ENCODE results near the gene CLDN9. TPM values are rescaled to one million over a fixed set of nuclear protein-coding genes. Genes with fewer than 3 reads are reported as not detected.
"Not testable (repeated sequence)": the region's sequence is repeated elsewhere in the genome, so short reads cannot be mapped to it uniquely, and the experiment has no call there.

The CLDN9 gene
- total and polyA plus RNA-seq, 12 donors: 0.19 to 3.2 (median 0.90) TPM

DNA sequence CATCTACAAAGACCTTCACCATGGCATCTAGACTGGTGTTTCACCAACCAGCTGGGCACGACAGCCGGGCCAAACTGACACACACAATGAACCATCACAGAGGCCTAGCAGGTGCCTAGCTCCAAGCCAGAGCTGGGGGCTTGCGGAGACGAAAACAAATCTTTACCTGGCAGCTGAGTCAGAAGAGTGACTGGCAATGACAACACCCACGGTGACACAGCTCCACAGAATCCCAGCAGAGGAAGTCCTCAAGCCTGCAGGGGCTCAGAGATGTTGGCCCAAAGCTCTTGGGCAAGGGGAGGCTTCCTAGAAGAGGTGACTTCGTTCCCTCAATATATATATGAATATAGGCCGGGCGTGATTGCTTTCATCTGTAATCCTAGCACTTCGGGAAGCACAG lies 38.8 kb downstream of the CLDN9 start:
- Histone ChIP-seq H3K4me3 (peak overlapping the region in 1 of 10 donors; percentile 7), H3K27me3 (peaks cover 6 to 44% (median 31%) of the 10 kb centered on the region in 7 donors), H3K27ac (peak overlapping the region in 1 of 10 donors; percentile 65), H3K36me3 (peaks cover 0 to 2% (median 0%) of the 10 kb centered on the region in 9 donors), H3K9me3 (no peaks in the 10 kb centered on the region), H3K4me1 (peaks cover 2 to 22% (median 5%) of the 10 kb centered on the region in 9 donors)
- 83 to 91% methylated on average over 9 of the region's 9 CpGs for WGBS, 2 donors
- ATAC-seq (no peak), DNase-seq (no peak)
- TF ChIP-seq, protein P1, sequence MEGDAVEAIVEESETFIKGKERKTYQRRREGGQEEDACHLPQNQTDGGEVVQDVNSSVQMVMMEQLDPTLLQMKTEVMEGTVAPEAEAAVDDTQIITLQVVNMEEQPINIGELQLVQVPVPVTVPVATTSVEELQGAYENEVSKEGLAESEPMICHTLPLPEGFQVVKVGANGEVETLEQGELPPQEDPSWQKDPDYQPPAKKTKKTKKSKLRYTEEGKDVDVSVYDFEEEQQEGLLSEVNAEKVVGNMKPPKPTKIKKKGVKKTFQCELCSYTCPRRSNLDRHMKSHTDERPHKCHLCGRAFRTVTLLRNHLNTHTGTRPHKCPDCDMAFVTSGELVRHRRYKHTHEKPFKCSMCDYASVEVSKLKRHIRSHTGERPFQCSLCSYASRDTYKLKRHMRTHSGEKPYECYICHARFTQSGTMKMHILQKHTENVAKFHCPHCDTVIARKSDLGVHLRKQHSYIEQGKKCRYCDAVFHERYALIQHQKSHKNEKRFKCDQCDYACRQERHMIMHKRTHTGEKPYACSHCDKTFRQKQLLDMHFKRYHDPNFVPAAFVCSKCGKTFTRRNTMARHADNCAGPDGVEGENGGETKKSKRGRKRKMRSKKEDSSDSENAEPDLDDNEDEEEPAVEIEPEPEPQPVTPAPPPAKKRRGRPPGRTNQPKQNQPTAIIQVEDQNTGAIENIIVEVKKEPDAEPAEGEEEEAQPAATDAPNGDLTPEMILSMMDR (IDR thresholded peaks at IDR 0.05): no peak
- intact Hi-C loops (cut with DNase I): loop anchor here in 3 of 10 donors (10.0 kb wide), 2 partner anchors 63 to 113 kb away; partner anchors contain the start of gene ZNF205 (in 1 of the 3)

- intact Hi-C loops (cut with DNase I): loop anchor here in 3 of 10 donors (10.0 kb wide), 2 partner anchors 62 to 112 kb away; partner anchors contain the start of gene ZNF205 (in 1 of the 3)
- Histone ChIP-seq H3K27me3 (peaks cover 0 to 32% (median 20%) of the 10 kb centered on the region in 7 donors), H3K36me3 (peaks cover 0 to 14% (median 0%) of the 10 kb centered on the region in 9 donors), H3K27ac (peak overlapping the region in 1 of 10 donors; percentile 65), H3K4me1 (peaks cover 0 to 28% (median under 1%) of the 10 kb centered on the region in 9 donors)
- peak in 1 of 8 donors; percentile 8 for ATAC-seq
- H3K4me3 ChIP-seq, H3K9me3 ChIP-seq, DNase-seq: not testable (repeated sequence)
- 82 to 84% methylated on average over 10 to 11 of the region's 12 CpGs for WGBS, 2 donors
These were observed 40.0 kb downstream of the CLDN9 start for GRCh38 chr16:3052571-3053329.

DNA sequence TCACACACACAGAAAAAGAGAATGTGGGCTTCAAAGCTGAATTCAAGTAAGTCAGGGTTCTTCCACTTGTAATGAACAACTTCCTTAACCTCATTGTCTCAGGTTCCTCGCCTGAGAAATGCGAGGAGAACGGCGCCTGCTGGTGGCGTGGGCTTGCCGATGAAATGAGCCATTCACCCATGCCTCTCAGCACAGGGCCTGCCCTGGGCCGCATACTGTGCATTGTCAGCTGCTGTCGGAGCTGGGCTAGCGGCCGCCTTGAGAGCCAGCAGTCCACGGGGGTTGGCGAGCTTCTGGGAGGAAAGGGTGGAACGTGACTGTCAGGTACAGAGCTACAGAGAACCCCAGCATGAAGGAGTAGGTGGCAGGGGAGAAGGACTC lies 40.6 kb downstream of the CLDN9 start:
- peak overlapping the region in 1 of 10 donors; percentile 65 for H3K27ac ChIP-seq
- WGBS, 2 donors: 90 to 91% methylated on average over 12 of the region's 13 CpGs
- H3K36me3 ChIP-seq: peaks cover 0 to 15% (median 0%) of the 10 kb centered on the region in 9 donors
- not testable (repeated sequence) for H3K4me3 ChIP-seq, DNase-seq, H3K9me3 ChIP-seq, ATAC-seq
- peaks cover 2 to 33% (median 7%) of the 10 kb centered on the region in 9 donors for H3K4me1 ChIP-seq
- peaks cover 0 to 26% (median 15%) of the 10 kb centered on the region in 7 donors for H3K27me3 ChIP-seq
- intact Hi-C loops (cut with DNase I): loop anchor here in 3 of 10 donors (10.0 kb wide), 2 partner anchors 61 to 111 kb away; partner anchors contain the start of gene ZNF205 (in 1 of the 3)

DNA sequence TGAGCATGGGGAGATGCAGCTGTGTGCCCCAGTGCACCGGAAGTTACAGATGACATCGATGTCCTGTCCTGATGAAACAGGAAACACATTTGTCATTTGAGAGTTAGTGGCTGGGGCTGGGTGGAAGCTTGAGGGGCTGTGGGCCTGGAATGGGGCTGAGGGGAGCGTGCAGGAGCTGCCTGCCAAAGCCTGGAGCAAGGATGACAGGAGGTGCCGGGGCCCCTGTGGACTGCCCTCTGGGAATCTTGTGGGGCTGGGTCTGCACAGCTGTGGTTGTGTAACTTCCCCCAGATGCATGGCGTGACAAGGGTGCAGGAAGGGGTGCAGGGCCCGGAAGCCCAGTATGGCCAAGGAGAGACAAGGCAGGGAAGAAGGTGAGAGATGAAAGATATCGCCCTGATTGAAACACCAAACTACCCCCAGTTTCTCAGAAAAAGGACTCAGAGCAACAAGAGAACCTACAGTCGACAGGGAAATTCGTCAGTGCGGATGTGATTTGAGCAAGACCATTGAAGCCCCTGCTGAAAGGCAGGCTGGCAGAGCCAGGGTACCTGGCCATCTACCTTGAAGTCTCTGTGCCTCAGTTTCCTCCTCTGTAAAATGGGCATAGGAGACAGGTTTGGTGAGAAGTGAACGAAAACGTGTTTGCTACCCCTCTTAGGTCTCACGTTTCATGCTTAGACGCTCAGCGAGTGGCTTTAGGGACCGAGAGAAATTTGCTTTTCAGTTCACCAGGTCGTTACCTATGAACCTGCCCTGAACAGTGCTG lies 42.4 kb downstream of the CLDN9 start:
- TF ChIP-seq, protein P1 (IDR thresholded peaks at IDR 0.05): no peak
- intact Hi-C loops (cut with DNase I): loop anchor here in 5 of 10 donors (5.0 to 10.0 kb wide), 6 partner anchors 42 to 112 kb away; partner anchors contain the start of genes ZNF205 (in 2 of the 5) and ZSCAN10 (in 1 of the 5)
- peak overlapping the region in 1 of 10 donors; percentile 76 for H3K27ac ChIP-seq
- DNase-seq (no peak), ATAC-seq (no peak)
- no peak overlapping the region for H3K4me3 ChIP-seq
- H3K9me3 ChIP-seq: no peaks in the 10 kb centered on the region
- peaks cover 0 to 15% (median 0%) of the 10 kb centered on the region in 9 donors for H3K36me3 ChIP-seq
- peaks cover 7 to 47% (median 17%) of the 10 kb centered on the region in 9 donors for H3K4me1 ChIP-seq
- 75 to 81% methylated on average over 17 of the region's 17 CpGs for WGBS, 2 donors
- H3K27me3 ChIP-seq: peaks cover 0 to 8% (median 1%) of the 10 kb centered on the region in 7 donors

DNA sequence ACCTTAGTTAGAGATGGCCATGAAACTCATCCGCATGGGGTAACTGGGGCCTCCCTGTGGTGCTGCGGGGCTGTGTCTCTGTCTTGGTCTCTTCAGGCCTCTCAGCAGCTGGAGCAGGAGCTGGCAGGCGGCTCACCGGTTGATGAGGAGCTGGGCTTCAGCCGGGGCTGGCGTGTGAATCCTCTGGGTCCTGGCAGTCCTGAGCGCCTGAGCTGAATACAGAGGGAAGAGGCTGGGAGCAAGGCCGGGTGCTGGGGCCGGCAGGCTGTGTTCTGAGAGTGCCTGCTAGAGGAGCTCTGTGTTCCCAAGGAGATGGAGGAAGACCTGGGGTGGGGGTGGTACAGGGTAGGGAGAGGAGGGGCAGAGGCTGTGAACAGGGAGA lies 43.0 kb downstream of the CLDN9 start:
- peaks cover 7 to 53% (median 22%) of the 10 kb centered on the region in 9 donors for H3K4me1 ChIP-seq
- H3K4me3 ChIP-seq, H3K9me3 ChIP-seq, DNase-seq, ATAC-seq, H3K27me3 ChIP-seq: not testable (repeated sequence)
- intact Hi-C loops (cut with DNase I): loop anchor here in 5 of 10 donors (5.0 to 10.0 kb wide), 6 partner anchors 42 to 112 kb away; partner anchors contain the start of genes ZNF205 (in 2 of the 5) and ZSCAN10 (in 1 of the 5)
- 53 to 64% methylated on average over 9 of the region's 9 CpGs for WGBS, 2 donors
- H3K36me3 ChIP-seq: peaks cover 0 to 15% (median 0%) of the 10 kb centered on the region in 9 donors
- peak overlapping the region in 1 of 10 donors; percentile 76 for H3K27ac ChIP-seq
